Activated CD8-positive, alpha-beta T cell treated with anti-CD3 and anti-CD28 coated beads for 36 hours (primary cell): ENCODE measurements around the gene ABLIM1. TPM values are rescaled to one million over a fixed set of nuclear protein-coding genes. Genes with fewer than 3 reads are reported as not detected.

Experiments
- ATAC-seq: fragments of 200-7000 bp; cut with Tn5 transposase; one replicate; pipeline ENCODE4 v1.10.0; 2021; ENCODE audit warnings: mild to moderate bottlenecking, moderate library complexity
- CTCF ChIA-PET: fragments of 350-600 bp; sonication (Branson Sonifier 250); formaldehyde crosslinking; loops from one replicate; lab custom pipeline; 2021; ENCODE audit warnings: antibody characterized with exemption; lab: Charles Lee
- POLR2A ChIA-PET: fragments of 350-600 bp; sonication (Branson Sonifier 250); formaldehyde crosslinking; loops from one replicate; lab custom pipeline; 2021; ENCODE audit warnings: antibody characterized with exemption; lab: Charles Lee
- DNase-seq: peaks from one replicate; pipeline ENCODE4 v3.0.0-alpha.2; 2020
- H3K27ac Mint-ChIP-seq: one replicate; pipeline ENCODE4 v1.8.0; 2021; ENCODE audit warnings: mild to moderate bottlenecking, mixed read lengths
- H3K27me3 Mint-ChIP-seq: one replicate; pipeline ENCODE4 v1.8.0; 2021; ENCODE audit warnings: mixed read lengths
- H3K36me3 Mint-ChIP-seq: one replicate; pipeline ENCODE4 v1.8.0; 2021; ENCODE audit warnings: low read depth, mixed read lengths
- H3K4me1 Mint-ChIP-seq: one replicate; pipeline ENCODE4 v1.8.0; 2021; ENCODE audit warnings: low read depth, mixed read lengths
- H3K4me3 Mint-ChIP-seq: one replicate; pipeline ENCODE4 v1.8.0; 2021; ENCODE audit warnings: mild to moderate bottlenecking, moderate library complexity, mixed read lengths
- H3K9me3 Mint-ChIP-seq: one replicate; pipeline ENCODE4 v1.8.0; 2021; ENCODE audit warnings: mixed read lengths
- CTCF ChIP-seq: fragments of 200-600 bp; IDR thresholded peaks from one replicate; pipeline ENCODE4 v1.8.0; 2022; ENCODE audit warnings: antibody characterized with exemption, mild to moderate bottlenecking
- intact Hi-C: fragments of 100-400 bp; cut with micrococcal nuclease; formaldehyde crosslinking; loops from one replicate; pipeline ENCODE4 v1.10.0; 2022
- total RNA-seq, 2 experiments: library from RNA; stranded (reverse); gene quantifications; one replicate each; pipeline ENCODE4 v1.2.3, GENCODE V29; 2021

The ABLIM1 gene
- total RNA-seq, 2 experiments from 2014 or later, result 148 to 155 TPM

- intact Hi-C loops, result no loop called here
Observed at GRCh38 chr10:114537736-114538135, 120.3 kb downstream of the ABLIM1 start.

GRCh38 chr10:114534571-114534981 is 123.5 kb downstream of the ABLIM1 start:
- ChIA-PET CTCF (interaction anchor here (1.4 to 21.0 kb wide), 2 partner anchors 14 to 63 kb away, joined by 3 to 252 read pairs; no protein-coding TSS in a partner anchor), POLR2A (interaction anchor here (1.2 to 5.0 kb wide), 2 partner anchors 10 to 19 kb away, joined by 3 to 39 read pairs; no protein-coding TSS in a partner anchor)
- Mint-ChIP-seq H3K36me3 (no peaks in the 10 kb centered on the region), H3K27ac (no peak overlapping the region), H3K4me3 (no peak overlapping the region), H3K9me3 (no peaks in the 10 kb centered on the region), H3K27me3 (no peaks in the 10 kb centered on the region), H3K4me1 (peaks cover 30% of the 10 kb centered on the region)
- no peak for ATAC-seq
- DNase-seq, result no peak
- no peak for TF ChIP-seq CTCF
- intact Hi-C loops, result no loop called here

More at GRCh38 chr10:114537736-114538135, 120.3 kb downstream of the ABLIM1 start:
- H3K36me3 Mint-ChIP-seq, result peaks cover 2% of the 10 kb centered on the region
- peaks cover 59% of the 10 kb centered on the region for H3K4me1 Mint-ChIP-seq
- no peaks in the 10 kb centered on the region for H3K27me3 Mint-ChIP-seq
- ATAC-seq (no peak), DNase-seq (no peak)
- ChIA-PET CTCF (interaction anchor here (1.4 to 21.0 kb wide), 2 partner anchors 17 to 66 kb away, joined by 3 to 252 read pairs; no protein-coding TSS in a partner anchor), POLR2A (interaction anchor here (0.8 to 5.0 kb wide), 3 partner anchors 13 to 33 kb away, joined by 3 to 39 read pairs (median 3); no protein-coding TSS in a partner anchor)
- H3K4me3 Mint-ChIP-seq, result no peak overlapping the region
- no peaks in the 10 kb centered on the region for H3K9me3 Mint-ChIP-seq
- peak overlapping the region; percentile 100 for H3K27ac Mint-ChIP-seq
- no peak for TF ChIP-seq CTCF

GRCh38 chr10:114532226-114532625 is 125.8 kb downstream of the ABLIM1 start:
- H3K9me3 Mint-ChIP-seq, result no peaks in the 10 kb centered on the region
- ChIA-PET POLR2A (no interaction called here), CTCF (interaction anchor here (1.8 to 21.0 kb wide), 3 partner anchors 11 to 61 kb away, joined by 9 to 252 read pairs (median 22); no protein-coding TSS in a partner anchor)
- intact Hi-C loops, result no loop called here
- no peak overlapping the region for H3K27ac Mint-ChIP-seq
- DNase-seq, result no peak
- H3K36me3 Mint-ChIP-seq, result no peaks in the 10 kb centered on the region
- H3K4me3 Mint-ChIP-seq, result no peak overlapping the region
- H3K27me3 Mint-ChIP-seq, result no peaks in the 10 kb centered on the region
- H3K4me1 Mint-ChIP-seq, result peaks cover 20% of the 10 kb centered on the region
- ATAC-seq, result no peak
- no peak for TF ChIP-seq CTCF

GRCh38 chr10:114526504-114527238 is 131.4 kb downstream of the ABLIM1 start:
- POLR2A ChIA-PET, result interaction anchor here (0.7 to 15.9 kb wide), 13 partner anchors 9 to 256 kb away, joined by 3 to 251 read pairs (median 12); no protein-coding TSS in a partner anchor
- intact Hi-C loops, result loop anchor here (1.0 to 5.0 kb wide), 2 partner anchors 15 to 34 kb away; no protein-coding TSS in a partner anchor
- ATAC-seq (peak; percentile 91), DNase-seq (peak; percentile 97)
- Mint-ChIP-seq H3K4me1 (peaks cover 51% of the 10 kb centered on the region), H3K27ac (peak overlapping the region; percentile 93), H3K9me3 (no peaks in the 10 kb centered on the region), H3K36me3 (peaks cover 20% of the 10 kb centered on the region), H3K27me3 (no peaks in the 10 kb centered on the region), H3K4me3 (peak overlapping the region; percentile 87)
- no peak for TF ChIP-seq CTCF
- CTCF ChIA-PET, result interaction anchor here (0.8 to 16.1 kb wide), 10 partner anchors 10 to 298 kb away, joined by 3 to 252 read pairs (median 10); no protein-coding TSS in a partner anchor
